Measurements from ENCODE around the gene CYP4F3.
"Not testable (repeated sequence)": the region's sequence is repeated elsewhere in the genome, so short reads cannot be mapped to it uniquely, and the experiment has no call there.

CYP4F3 gene

DNA sequence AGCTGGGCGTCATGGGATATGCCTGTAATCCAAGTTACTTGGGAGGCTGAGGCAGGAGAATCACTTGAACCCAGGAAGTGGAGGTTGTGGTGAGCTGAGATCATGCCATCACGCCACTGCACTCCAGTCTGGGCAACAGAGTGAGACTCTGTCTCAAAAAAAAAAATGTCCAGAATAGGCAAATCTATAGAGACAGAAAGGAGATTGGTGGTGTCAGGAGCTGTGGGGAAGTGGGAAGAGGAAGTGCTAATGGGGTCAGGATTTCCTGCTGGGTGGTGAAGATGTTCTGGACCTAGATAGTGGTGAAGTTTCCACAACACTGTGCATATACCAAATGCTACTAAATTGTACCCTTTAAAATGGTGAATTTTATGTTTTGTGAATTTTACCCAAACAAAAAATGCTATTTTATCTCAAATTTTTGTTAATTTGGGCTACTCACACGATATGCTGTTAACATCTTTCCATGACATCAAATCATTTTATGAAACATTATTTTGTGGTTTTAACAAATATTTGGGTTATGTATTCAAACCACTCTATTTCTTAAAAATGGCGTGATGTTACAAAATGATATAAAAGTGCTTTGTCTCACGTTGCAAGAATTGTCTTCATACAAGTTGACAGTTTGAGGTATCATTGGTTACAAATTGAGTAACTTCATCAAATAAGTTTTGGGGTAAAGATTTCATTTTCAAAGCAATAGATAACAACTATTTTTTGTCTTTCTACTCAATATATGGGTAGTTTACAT is 7.4 kb upstream of the CYP4F3 start:
- no peak for DNase-seq

DNA sequence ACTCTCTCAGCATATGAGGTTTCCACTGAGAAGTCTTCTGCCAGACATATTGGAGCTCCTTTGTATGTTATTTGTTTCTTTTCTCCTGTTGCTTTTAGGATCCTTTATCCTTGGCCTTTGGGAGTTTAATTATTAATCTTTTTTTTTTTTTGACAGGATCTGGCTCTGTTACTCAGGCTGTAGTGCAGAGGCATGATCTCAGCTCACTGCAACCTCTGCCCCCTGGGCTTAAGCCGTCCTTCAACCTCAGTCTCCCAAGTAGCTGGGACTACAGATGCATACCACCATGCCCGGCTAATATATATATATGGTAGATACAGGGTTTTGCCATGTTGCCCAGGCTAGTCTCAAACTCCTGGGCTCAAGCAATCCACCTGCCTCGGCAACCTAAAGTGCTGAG is 6.6 kb upstream of the CYP4F3 start:
- no peak for DNase-seq

DNA sequence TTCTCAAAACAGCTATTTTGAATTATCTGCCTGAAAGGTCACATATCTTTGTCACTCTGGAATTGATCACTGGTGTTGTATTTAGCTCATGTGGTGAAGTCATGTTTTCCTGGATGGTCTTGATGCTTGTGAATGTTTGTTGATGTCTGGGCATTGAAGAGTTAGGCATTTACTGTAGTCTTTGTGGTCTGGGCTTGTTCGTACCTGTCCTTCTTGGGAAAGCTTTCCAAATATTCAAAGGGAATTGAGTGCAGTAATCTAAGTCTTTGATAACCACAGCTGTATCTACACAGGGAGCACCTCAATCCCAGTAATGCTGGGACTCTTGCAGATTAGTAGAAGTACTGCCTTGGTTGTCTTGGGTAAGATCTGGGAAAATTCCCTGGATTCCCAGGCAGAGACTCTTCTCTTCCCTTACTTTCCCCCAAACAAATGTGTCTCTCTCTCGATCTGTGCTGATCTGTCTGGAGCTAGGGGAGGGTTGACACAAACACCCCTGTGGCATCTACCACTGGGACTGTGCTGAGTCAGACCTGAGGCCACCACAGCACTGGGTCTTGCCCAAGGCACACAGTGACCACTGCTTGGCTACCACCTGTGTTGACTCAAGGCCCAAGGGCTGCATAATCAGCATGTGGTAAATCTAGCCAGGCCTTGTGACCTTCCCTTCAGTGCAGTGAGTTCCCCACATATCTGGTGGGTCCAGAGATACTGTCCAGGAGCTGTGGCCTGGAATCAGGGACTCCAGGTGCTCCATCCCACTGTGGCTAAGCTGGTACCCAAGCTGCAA is 5.5 kb upstream of the CYP4F3 start:
- no peak for DNase-seq

DNA sequence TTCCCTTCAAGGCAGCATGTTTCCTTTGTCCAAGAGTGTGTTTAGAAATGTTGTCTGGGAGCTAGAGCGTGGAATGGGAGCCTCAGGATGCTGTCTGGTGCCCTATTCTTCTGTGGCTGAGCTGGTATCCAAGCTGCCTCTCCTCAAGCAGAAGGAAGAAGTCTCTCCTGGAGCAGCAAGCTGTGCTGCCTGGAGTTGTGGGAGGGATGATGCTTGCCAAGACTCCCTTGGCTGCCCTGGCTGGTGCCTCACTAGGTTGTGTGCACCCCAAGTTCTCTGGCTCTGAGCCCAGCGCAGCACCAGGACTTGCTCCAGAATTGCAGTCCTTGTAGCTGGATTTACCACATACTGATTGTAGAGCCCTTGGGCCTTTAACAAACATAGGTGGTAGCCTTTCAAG is 4.7 kb upstream of the CYP4F3 start:
- no peak for DNase-seq

DNA sequence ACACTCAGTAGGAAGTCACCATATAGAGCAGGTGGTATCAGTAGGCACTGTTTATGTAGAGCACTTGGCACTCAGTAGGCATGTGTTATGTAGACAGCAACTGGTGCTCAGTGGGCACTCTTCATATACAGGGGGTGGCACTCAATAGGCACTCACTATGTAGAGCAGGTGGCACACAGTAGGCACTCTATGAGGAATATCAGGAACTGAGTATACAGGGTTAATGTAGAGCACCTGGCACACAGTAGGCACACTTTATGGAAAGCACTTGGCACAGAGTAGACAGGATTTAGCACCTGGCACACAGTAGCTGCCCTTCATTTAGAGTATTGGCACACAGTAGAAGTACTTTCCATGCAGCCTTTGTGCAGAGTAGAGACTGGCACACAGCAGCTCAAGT is 1.1 kb upstream of the CYP4F3 start:
- no peak for DNase-seq

DNA sequence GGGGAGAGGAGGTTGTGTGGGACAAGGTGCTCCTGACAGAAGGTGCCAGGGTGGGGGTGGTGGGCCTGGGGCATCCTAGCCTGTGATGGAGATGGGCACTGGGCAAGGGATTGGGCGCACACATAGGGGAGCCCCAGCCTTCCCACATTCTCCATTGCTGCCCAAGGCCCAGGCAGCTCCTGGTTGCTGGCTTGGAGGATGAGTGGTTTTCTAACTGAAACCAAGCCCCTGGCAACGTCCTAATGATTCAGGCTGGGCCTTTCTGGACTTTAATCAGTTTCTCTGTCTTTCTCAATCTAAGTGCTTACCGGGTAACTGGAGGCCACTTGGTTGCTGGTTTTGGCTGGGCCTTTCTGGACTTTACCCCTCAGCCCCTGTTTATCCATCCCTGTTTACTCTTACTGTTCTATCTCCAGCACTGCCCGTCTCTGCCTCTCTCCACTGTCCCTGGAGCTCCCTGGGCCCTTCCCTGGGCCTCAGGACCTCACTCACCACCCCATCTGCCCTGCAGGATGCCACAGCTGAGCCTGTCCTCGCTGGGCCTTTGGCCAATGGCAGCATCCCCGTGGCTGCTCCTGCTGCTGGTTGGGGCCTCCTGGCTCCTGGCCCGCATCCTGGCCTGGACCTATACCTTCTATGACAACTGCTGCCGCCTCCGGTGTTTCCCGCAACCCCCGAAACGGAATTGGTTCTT is 354 bp downstream of the CYP4F3 start:
- no peak for DNase-seq

DNA sequence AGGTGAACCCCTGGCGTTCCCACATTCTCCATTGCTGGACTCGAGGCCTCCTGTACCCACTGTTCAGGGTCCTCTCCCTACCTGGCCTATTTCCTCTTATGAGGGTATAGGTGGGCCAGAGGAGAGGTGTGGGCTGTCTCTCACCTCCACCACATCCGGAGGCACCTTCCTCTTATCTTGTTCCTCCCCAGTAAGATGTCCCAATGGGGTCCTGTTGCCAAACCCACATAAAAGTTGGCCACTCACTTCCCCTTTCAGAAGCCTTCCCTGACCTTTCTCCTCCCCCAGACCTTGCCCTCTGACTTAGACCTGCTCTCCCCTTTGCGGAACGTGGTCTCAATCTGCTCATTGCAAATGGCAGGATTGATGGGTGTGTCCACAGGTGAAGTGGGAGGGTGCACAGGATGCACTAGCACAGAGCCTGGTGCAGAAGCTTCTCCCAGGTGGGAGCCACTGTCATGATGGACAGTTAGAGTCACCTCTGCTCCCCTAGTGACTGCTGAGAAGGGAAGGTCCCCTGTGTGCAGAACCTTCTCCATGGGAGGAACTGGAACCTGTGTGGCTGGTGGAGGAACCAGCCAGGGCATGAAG is 1.3 kb downstream of the CYP4F3 start:
- no peak for DNase-seq

DNA sequence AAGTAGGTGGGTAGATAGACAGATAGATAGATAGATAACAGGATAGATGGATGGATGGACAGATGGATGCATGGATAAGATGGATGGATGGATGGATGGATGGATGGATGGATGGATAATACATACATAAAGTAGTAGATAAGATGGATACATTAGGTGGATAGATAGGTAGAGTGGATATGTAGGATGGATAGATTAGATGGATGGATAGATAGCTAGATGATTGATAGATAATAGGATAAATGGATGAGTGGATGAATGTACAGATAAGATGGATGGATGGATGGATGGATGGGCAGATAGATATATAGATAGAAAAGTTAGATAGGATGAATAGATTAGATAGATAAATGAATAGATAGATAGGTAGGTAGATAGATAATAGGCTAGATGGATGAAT is 2.1 kb downstream of the CYP4F3 start:
- no peak for DNase-seq

DNA sequence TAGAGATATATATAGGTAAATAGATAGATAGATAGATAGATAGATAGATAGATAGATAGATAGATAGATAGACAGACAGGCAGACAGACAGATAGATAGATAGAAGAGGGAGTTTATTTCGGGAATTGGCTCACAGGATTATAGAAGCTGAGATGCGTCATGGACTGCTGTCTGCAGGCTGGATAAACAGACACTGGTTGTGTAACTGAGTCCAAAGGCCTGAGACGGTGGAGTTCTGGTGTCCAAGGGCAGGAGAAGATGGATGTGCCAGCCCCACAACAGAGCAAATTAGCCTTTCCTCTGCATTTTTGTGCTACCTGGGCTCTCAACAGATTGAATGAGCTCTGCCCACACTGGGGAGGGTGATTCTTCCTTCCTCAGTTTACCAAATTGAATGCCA is 2.7 kb downstream of the CYP4F3 start:
- no peak for DNase-seq

DNA sequence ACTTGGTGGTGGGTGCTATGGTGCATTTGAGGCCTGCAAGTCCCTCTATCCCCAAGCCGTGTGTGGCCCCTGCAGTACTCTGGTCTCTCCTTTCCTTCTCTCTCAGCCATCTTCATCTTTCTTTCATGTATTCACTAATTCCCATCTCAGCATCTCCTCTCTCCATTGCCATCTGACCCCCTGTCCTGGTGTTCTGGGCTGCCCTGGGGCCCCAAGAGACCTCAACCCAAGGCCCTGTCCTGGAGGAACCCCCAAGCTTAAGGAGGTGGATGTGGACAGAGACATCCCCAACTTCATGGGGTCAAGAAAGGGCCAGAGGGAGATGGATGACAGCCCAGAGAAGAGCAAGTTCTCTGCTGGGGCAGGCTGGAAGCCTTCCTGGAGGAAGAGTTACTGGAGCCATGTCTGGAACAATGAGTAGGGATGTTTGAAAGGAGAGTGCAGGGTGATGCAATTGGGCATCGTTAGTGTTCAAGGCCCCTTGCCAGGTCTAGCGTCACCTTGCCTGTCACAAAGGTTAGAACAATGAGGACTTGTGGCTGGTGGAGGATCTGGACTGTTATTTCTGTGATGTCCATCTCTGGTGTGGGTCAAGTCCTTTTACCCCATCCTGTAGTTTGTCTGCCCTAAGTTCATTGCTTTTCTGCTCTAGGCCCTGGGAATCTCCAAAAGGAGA is 3.5 kb downstream of the CYP4F3 start:
- no peak for DNase-seq

DNA sequence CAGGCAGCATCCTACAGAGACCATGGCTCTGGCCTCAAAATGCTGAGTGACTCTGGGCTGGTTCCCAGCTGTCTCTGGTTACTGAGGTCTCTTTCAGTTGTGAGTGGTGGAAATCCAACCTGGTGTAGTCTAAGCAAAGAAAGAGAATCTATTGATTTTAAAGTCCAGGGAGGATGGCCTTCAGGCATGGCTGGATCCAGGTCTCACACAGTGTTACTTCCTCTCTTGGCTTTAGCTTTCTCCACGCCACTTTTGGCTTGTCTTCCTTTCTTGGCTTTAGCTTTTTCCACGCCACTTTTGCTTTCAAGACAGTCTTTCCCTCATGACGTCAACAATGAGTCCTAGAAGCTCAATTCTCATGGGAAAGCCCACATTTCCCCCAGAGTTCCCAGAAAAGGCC is 4.1 kb downstream of the CYP4F3 start:
- DNase-seq, result no peak

DNA sequence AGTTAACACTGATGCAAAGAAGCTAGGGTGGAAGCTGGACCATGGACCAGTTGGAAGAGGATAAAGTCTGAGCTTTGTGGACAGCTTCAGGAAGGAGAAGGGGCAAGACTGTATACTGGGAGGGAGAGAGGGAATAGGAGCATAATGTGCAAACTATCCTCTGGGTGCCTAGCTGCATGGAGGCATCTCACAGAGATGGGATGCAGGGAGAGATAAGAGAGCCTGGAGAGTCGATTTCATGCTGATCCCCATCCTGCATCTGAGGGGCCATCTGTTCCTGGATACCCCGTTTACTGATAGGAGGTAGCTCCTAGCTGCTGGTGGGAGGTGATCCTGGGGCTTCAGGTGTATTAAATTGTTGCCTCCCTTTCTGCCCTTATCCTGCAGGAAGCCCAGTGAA is 8.8 kb downstream of the CYP4F3 start:
- no peak for DNase-seq

DNA sequence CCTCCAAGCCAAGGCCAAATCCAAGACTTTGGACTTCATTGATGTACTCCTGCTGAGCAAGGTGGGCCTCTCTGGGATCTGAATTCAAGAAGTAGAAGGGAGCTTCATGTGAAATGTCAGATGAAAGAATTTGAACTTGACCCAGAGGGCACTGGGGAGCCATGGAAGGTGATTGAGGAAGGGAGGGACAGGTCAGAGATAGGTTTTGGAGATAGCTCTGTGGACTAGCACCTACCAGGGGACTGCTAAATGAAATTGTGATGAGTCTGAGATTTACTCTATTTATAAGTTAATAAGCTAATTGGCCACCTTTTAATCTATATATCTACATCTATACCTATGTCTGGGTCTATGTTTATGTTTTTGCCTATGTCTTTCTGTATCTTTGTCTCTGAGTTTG is 9.4 kb downstream of the CYP4F3 start:
- not testable (repeated sequence) for DNase-seq

DNA sequence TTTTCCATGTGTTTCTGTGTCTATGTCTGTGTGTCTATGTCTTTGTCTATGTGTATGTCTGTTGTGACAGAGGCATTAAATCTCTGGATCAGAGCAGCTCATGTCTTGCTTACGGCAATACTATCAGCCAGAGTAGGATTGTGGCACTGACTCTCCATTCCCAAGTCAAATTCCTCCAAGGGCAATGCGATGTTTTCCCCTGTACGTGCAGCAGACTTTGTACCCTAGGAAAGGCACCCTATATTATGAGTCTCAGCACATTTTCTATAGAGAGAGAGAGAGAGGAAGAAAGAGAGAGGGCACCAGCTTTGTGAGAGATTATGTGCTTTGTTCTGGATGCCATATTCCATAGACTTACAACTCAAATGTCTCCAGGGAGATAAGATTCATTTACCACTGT is 11.1 kb downstream of the CYP4F3 start:
- no peak for DNase-seq

DNA sequence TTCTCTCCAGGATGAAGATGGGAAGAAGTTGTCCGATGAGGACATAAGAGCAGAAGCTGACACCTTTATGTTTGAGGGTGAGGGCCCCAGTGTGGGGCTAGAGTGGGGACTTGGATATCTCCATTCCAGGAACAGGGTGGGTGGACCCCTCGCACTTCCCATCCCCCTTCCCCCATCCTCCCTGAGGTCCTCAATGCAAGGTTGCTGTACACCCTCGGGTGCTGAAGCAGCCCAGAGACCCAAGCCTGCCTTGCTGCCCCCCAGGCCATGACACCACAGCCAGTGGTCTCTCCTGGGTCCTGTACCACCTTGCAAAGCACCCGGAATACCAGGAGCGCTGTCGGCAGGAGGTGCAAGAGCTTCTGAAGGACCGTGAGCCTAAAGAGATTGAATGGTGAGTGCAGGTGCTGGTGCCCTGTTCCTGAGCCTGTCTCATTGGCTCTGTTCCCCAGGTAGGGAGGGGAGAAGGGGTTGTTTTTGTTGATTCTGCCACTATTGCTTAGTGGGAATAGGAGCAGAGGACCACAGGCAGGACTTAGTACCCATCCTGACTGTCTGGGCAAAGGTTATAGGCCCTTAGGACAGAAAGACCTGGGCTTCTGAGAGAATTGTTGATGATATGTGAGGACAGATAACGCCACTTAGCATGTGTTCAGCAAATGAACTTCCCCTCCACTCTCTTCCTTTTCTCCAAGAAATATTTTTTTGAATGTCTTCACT is 12.0 kb downstream of the CYP4F3 start:
- DNase-seq, result no peak

DNA sequence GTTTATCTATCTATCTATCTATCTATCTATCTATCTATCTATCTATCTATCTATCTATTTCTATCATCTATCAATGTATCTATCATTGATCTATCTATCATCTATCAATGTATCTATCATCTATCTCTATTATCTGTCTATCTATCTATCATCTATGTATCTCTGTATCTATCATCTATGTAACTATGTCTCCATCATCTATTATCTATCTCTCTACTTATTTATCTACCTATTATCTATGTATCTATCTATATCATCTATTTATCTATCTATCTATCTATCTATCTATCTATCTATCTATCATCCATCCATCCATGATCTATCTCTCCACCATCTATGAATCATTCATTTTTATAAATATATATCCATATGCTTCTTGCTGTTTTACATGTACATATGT is 15.8 kb downstream of the CYP4F3 start:
- no peak for DNase-seq

DNA sequence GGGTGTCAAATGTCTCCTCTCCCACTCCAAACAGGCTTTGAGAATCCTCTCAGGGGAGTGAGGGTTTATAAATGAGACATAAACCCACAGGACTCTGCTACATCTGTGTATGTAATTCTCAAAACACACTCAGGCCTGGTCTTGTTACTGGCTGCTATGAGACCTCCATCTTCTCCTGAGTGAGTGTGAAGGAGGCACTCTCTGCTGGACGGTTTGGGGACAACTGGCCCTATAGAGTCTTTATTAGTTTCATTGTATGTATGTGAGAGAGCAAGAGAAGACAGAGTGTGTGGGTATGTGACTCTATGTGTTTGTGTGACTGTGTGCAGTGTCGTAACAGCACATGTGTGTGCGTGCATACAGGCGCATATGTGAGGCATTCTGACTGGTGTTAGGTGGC is 22.6 kb downstream of the CYP4F3 start:
- DNase-seq, result no peak

DNA sequence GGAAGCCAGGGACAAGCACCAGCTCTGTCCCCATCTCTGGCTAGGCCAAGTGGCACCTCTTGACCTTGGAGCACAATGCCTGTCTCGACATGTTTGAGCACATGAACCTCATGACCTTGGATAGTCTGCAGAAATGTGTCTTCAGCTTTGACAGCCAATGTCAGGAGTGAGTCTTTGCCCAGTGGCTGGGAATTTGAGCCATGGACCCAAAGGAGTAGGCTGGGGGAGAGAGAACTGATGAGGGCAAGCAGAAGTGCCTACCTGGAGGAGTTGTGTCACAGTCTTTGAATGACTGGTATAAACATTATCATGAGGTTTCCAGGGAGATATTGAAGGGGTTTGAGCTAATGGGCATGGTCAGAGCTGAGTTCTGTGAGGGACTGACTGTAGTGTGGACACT is 25.5 kb downstream of the CYP4F3 start:
- no peak for DNase-seq

DNA sequence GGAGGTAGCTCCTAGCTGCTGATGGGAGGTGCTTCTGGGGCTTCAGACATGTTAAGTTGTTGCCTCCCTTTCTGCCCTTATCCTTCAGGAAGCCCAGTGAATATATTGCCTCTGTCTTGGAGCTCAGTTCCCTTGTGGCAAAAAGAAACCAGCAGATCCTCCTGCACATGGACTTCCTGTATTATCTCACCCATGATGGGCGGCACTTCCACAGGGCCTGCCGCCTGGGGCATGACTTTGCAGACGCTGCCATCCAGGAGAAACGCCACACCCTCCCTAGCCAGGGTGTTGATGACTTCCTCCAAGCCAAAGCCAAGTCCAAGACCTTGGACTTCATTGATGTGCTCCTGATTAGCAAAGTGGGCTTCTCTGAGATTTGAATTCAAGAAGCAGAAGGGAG is 26.2 kb downstream of the CYP4F3 start:
- no peak for DNase-seq

DNA sequence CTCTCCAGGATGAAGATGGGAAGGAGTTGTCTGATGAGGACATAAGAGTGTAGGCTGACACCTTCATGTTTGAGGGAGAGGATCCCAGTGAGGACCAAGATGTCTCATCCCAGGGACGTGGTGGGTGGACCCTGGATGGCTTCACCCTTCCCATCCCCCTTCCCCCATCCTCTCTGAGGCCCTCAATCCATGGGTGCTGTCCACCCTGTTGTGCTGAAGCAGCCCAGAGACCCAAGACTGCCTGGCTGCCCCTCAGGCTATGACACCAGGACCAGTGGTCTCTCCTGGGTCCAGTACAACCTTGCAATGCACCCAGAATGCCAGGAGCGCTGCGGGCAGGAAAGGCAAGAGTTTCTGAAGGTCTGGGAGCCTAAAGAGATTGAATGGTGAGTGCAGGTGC is 28.7 kb downstream of the CYP4F3 start:
- no peak for DNase-seq

DNA sequence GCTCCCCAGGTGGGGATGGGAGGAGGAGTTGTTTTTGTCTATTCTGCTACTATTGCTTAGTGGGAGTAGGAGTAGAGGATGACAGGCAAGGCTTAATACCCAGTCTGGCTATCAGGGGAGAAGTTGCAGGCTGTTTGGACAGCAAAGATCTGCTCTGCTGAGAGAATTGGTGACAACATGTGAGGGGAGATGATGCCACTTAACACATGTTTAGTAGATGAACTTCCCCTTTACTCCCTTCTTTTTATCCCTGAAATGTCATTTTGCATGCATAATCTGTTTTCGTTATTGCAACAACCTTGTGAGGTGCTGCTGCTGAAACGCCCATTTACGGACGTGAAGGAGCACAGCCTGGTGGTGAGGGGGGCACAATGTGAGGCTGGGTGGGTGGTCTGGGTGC is 29.2 kb downstream of the CYP4F3 start:
- DNase-seq, result no peak

DNA sequence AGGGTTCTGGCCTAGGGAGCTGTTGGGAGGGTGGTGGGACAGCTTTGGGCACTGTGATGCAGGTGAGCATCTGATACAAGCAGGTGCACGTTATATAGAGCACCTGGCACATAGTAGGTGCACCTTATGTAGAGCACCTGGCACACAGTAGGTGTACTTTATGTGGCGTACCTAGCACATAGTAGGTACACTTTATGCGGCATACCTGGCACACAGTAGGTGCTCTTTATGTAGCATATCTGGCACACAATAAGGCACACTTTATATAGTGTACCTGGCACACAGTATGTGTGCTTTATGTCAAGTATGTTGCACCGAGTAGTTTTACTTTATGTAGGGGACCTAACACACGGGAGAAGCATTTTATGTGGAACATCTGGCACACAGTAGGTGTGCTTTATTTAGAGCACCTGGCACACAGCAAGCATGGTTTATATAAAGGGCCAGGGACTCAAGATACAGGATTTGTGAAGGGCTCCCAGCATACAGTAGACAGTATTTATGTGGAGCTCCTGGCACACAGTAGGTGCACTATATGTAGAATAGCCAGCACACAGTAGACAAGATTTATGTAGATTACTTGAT is 30.6 kb downstream of the CYP4F3 start:
- no peak for DNase-seq

Measured in NCI-H446 treated with DMSO at 0.1 percent for 48 hours (cell line).